ENCODE measurements around the gene KCNJ6.
A peak's percentile ranks its signal among the peaks of the same experiment; 100 is the strongest.

The KCNJ6 gene

GRCh38 chr21:37863842-37864241, 52.4 kb downstream of the KCNJ6 start:
- no peak for DNase-seq (ENCODE audit: low spot score)

GRCh38 chr21:37862536-37862935, 53.7 kb downstream of the KCNJ6 start:
- peak; percentile 4 for DNase-seq (ENCODE audit: low spot score)

GRCh38 chr21:37861561-37861960, 54.7 kb downstream of the KCNJ6 start:
- no peak for DNase-seq (ENCODE audit: low spot score)

GRCh38 chr21:37860416-37860815, 55.8 kb downstream of the KCNJ6 start:
- no peak for DNase-seq (ENCODE audit: low spot score)

GRCh38 chr21:37855647-37856625, 60.3 kb downstream of the KCNJ6 start:
- DNase-seq (ENCODE audit: low spot score) = no peak

- no peak for DNase-seq (ENCODE audit: low spot score)
Measured at GRCh38 chr21:37855271-37855646, 61.0 kb downstream of the KCNJ6 start.

- DNase-seq (ENCODE audit: low spot score) = no peak
Measured at GRCh38 chr21:37849506-37850102, 66.7 kb downstream of the KCNJ6 start.

- no peak for DNase-seq (ENCODE audit: low spot score)
Measured at GRCh38 chr21:37848721-37849490, 67.4 kb downstream of the KCNJ6 start.

GRCh38 chr21:37845535-37845934, 70.7 kb downstream of the KCNJ6 start:
- DNase-seq (ENCODE audit: low spot score) = no peak

- no peak for DNase-seq (ENCODE audit: low spot score)
Measured at GRCh38 chr21:37843191-37843590, 73.1 kb downstream of the KCNJ6 start.

GRCh38 chr21:37842163-37842919, 73.9 kb downstream of the KCNJ6 start:
- no peak for DNase-seq (ENCODE audit: low spot score)

GRCh38 chr21:37837381-37837780, 78.9 kb downstream of the KCNJ6 start:
- no peak for DNase-seq (ENCODE audit: low spot score)

GRCh38 chr21:37835481-37835880, 80.8 kb downstream of the KCNJ6 start:
- DNase-seq (ENCODE audit: low spot score) = no peak

GRCh38 chr21:37833301-37833700, 83.0 kb downstream of the KCNJ6 start:
- no peak for DNase-seq (ENCODE audit: low spot score)

GRCh38 chr21:37829447-37829846, 86.8 kb downstream of the KCNJ6 start:
- peak; percentile 40 for DNase-seq (ENCODE audit: low spot score)

- DNase-seq (ENCODE audit: low spot score) = no peak
Measured at GRCh38 chr21:37828991-37829390, 87.3 kb downstream of the KCNJ6 start.

- DNase-seq (ENCODE audit: low spot score) = no peak
Measured at GRCh38 chr21:37828556-37828955, 87.7 kb downstream of the KCNJ6 start.

GRCh38 chr21:37827913-37828312, 88.3 kb downstream of the KCNJ6 start:
- no peak for DNase-seq (ENCODE audit: low spot score)

- DNase-seq (ENCODE audit: low spot score) = no peak
Measured at GRCh38 chr21:37821786-37822450, 94.3 kb downstream of the KCNJ6 start.

- no peak for DNase-seq (ENCODE audit: low spot score)
Measured at GRCh38 chr21:37821092-37821491, 95.2 kb downstream of the KCNJ6 start.

GRCh38 chr21:37819372-37819771, 96.9 kb downstream of the KCNJ6 start:
- no peak for DNase-seq (ENCODE audit: low spot score)
